HG02973 (cell line): ENCODE measurements around the gene CLIP2.
"Not testable (repeated sequence)": the region's sequence is repeated elsewhere in the genome, so short reads cannot be mapped to it uniquely, and the experiment has no call there.

Experiments used
- ATAC-seq: cut with Tn5 transposase; IDR thresholded peaks from one replicate; pipeline ENCODE4 v1.9.1; 2021; ENCODE audit warnings: moderate library complexity; ENCODE audit not compliant: unreplicated experiment

The CLIP2 gene

DNA sequence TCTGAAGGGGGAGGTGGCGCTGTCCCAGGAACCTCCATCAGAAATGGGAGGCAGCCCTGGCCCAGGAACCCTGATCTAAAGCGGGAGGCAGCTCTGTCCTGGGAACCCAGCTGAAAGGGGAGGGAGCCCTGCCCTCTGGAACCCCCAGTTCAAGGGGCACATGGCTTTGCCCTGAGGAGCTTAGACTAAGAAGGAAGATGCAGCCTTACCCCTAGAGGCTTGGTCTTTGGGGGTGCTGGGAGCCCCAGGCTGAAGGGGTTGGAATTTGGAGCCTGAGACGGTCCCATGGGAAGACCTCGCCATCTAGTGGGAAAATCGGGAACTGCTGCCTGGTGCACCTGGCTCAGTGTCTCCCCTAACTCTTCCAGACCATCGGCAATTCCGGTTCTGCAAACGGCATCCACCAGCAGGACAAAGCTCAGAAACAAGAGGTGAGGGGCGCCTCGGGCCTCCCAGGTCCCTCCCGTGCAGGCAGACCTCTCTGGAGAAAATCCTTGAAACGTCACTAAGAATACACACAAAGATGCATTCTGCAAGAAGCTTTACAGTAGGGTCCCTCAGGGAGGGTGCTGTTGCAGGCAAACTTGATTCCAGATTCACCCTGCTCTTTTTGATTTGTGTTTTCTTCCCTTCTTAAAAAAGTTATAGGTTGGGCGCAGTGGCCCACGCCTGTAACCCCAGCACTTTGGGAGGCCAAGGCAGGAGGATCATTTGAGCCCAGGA lies 112.1 kb downstream of the CLIP2 start:
- no peak for ATAC-seq

- not testable (repeated sequence) for ATAC-seq
Measured at GRCh38 chr7:74402668-74403067, 113.5 kb downstream of the CLIP2 start.

DNA sequence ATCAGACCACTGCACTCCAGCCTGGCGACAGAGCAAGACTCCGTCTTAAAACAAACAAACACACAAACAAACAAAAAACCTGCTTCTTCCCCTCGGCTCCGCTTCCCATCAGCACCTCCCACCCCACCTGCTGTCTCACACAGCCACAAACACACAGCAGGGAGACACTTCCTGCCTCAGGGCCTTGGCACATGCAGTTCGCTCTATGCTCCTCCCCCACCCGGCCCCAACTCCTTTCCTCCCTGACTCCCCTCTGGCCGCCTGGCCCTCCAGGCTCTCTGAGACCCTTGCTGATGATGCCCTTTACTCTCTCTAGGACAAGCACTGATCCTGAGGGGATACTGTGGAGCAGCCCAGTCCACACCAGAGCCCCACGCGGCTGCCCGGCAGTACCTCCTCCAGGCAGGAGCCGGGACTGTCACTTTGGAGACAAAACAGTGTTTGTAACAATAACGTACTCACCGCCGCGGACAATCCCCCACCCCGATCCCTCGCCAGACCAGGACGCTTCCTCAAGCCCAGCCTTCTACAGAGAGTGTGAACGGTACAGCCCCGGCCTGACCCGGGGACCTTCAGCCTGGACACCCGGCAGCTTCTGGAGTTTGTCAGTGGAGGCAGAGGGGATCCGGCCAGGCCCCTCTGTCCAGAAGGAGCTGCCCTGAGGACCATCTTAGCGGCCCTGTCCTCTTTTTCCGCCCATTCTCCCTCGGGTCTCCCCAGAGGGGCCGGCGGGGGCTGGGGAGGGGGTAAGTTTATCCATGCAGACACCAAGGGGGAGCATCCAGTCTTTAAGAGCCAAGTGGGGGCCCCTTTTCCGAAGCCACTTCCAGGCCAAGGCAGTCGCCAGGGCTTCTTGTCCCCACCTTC lies 114.5 kb downstream of the CLIP2 start:
- no peak for ATAC-seq

DNA sequence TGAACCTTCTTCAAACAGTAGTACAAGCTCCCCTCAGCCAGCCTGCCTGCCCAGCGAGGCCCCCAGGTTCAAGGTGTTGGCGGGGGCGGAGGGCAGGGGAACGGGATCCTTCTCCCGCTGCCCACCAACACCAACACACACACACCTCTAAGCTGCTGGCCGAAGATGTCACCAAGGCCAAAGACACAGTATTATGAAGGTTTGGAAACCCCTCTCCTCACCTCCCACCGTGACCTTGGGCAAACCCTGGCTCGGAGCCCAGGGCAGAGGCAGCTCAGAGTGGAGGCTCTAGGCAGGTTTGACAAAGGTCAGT lies 115.1 kb downstream of the CLIP2 start:
- ATAC-seq, result no peak

GRCh38 chr7:74404741-74405140 lies 115.5 kb downstream of the CLIP2 start:
- ATAC-seq, result no peak

DNA sequence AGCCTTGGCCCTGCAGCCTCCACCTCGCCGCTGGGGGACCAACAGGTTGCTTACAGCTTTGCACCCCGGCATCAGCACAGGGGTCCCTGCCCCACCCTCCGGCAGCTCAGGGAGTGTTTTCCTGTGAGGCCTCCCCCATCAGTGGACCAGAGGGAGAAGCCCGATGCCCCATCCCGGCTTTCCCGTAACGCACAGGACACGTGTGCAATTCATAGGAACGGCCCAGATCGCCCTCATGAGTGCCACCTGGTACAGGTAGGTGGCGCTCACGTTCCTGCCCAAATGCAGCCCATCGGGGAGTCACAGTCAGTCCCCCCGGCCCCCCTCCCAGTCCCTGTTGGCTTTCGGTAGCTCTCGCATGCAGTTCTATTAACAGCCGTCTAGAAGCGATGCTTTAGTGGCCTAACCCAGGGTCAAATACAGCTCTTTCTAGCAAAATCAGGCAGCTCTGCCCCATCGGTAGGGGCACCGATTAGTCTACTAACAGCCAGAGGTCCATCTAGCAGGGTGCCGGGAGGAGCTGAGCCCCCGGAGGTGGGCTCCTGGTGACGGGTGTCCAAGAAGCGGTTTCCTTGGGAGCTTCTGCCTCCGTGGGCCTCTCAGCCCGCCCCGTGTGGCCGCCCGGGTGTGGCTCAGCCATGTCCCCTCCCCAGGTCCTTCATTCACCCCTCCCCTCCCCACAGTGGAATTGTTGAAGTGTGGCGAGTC lies 116.1 kb downstream of the CLIP2 start:
- ATAC-seq, result no peak

GRCh38 chr7:74405899-74406512 lies 116.8 kb downstream of the CLIP2 start:
- ATAC-seq, result no peak

- ATAC-seq, result no peak
Measured at GRCh38 chr7:74407958-74408357, 118.8 kb downstream of the CLIP2 start.

DNA sequence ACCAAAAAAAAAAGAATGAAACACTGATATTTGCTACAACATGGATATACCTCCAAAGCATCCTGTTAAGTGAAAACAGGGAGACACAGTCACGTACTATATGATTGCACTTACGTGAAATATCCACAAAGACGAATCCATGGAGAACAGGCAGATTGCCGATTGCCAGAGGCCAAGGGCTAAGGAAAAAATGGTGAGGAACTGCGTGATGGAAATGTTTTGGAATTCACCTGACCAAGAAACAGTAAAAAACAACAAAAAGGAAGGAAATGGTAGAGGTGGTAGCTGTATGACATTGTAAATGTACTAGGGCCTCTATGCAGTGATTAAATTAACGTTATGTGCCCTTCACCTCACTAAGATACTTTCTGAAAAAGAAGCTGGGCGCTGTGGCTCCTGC lies 120.4 kb downstream of the CLIP2 start:
- no peak for ATAC-seq

GRCh38 chr7:74410772-74411171 lies 121.6 kb downstream of the CLIP2 start:
- no peak for ATAC-seq

DNA sequence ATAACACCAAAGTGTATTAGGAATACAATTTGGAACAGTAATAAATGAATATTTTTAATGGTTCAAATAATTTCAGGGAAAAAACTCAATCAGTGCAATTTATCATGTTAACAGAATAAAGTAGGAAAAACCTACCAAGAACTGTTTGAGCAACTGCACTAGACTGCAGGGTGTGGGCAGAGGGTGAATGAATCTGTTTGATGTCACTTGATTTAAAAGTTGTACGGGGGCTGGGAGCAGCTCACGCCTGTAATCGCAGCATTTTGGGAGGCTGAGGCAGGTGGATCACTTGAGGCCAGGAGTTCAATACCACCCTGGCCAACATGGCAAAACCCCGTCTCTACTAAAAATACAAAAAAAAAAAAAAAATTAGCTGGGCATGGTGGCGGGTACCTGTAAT lies 122.4 kb downstream of the CLIP2 start:
- not testable (repeated sequence) for ATAC-seq

DNA sequence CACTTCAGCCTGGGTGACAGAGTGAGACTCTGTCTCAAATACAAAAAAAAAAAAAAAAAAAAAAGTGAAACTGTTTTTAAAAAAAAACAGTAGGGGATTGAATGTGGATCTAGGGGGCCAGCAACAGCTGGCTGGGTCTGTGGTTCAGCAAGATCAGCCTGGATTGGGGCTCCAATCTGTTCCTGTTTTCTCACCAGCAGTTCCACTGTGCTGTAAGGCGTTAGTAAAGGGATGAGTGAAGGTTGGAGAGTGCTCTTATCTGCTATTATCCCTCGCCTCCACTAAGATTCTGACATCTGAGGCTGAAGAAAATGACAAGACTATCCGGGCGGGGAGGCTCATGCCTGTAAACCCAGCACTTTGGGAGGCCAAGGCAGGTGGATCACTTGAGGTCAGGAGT lies 122.8 kb downstream of the CLIP2 start:
- ATAC-seq, result no peak

DNA sequence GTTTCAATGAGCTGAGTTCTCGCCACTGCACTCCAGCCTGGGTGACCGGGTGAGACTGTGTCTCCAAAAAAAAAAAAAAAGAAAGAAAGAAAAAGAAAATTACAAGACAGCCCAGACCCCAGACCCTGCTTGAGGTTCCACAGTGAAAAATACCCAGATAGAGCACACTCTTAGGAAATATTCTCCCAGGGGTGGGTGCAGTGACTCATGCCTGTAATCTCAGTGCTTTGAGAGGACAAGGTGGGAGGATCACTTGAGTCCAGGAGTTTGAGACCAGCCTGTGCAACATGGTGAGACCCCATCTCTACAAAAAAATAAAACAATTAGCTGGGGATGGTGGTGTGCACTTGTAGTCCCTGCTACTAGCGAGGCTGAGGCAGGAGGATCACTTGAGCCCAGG lies 123.4 kb downstream of the CLIP2 start:
- no peak for ATAC-seq

- not testable (repeated sequence) for ATAC-seq
Measured at GRCh38 chr7:74414595-74415333, 125.6 kb downstream of the CLIP2 start.

DNA sequence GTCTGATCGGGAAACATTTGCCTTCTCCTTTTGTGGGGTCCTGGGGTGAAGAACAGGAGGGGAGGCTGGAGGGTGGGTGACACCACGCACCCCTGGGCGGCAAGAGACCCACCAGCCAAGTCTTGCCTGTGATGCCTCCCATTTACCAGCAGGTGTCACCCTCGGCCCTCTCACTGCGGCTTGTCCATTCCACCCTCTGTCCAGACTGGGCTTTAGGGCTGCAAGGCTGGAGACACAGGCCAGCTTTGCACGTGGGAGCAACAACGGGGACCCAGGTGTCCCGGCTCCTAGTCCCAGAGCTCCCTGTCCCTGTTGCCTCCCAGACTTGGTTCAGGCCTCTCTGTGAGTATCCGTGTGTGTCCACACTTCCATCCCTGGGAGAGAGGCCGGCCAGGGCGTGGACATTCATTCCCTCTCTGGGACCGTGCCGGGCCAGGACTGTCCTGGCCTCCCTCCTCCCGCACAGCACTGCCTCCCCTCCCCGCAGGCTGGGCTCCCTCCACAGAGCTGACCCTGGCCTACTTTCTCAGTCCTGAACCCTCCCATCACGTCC lies 128.3 kb downstream of the CLIP2 start:
- no peak for ATAC-seq

- ATAC-seq, result no peak
Measured at GRCh38 chr7:74418076-74418475, 128.9 kb downstream of the CLIP2 start.

DNA sequence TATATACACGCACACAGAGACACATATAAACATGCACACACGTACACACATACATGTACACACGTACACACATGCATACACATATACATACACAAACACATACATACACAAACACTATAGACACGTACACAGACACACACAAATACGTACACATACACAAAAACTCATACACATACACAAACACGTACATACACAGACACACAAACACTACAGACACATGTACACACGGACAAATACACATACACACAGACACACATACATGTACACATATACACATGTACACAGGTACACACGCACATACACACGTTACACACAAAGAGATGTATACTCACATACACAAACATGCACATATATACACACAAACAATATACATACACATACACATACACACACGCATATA lies 129.3 kb downstream of the CLIP2 start:
- ATAC-seq, result no peak

DNA sequence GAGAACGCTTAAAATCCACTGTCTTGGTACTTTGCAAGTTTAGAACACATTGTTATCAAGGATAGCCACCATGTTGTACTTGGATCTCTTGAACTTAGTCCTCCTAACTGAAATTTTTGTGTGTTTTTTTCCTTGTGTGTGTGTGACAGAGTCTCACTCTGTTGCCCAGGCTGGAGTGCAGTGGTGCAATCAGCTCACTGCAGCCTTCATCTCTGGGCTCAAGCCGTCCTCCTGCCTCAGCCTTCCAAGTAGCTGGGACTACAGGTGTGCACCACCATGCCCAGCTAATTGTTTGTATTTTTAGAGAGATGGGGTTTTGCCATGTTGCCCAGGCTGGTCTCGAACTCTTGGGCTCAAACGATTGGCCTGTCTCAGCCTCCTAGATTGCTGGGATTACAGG lies 130.0 kb downstream of the CLIP2 start:
- ATAC-seq, result not testable (repeated sequence)

- no peak for ATAC-seq
Measured at GRCh38 chr7:74420006-74420405, 130.8 kb downstream of the CLIP2 start.

- ATAC-seq, result no peak
Measured at GRCh38 chr7:74424291-74424880, 135.2 kb downstream of the CLIP2 start.
